C4-2B (cell line): ENCODE results near the gene LONRF3.

Experiments
- CTCF ChIP-seq: fragments of 450-650 bp; conservative IDR thresholded peaks from 2 replicates; pipeline ENCODE4 v1.5.1; 2017; ENCODE audit warnings: mild to moderate bottlenecking
- ZFX ChIP-seq: fragments of 450-650 bp; IDR thresholded peaks from 2 replicates; pipeline ENCODE4 v1.6.1; 2017

GRCh38 chrX:119067023-119067739 lies 92.8 kb downstream of the LONRF3 start:
- TF ChIP-seq CTCF (peak; percentile 72), ZFX (no peak)
